ENCODE results near the gene DUSP5.

DNA sequence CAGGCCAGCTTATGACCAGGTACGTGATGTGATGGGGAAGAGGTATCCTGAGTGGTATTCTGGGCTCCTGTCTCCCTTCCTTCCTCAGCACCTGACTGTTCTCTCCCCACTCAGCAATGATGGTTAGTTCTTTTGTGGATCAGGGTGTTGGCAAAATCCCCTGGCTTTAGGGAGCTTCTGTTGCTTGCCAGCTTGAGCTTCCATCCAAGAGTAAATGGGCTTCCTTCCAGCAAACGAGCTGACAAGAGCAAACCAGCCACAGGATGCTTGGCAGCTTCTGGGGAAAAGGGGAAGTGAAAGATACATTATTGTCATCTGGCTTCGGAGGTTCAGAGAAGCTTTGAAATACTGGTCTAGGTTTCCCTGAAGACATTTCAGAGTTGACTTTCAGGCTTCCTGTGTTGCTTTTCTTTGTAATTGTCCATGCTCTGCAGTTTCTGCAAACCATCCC is 5.2 kb downstream of the DUSP5 start:
- TF ChIP-seq, protein P1, sequence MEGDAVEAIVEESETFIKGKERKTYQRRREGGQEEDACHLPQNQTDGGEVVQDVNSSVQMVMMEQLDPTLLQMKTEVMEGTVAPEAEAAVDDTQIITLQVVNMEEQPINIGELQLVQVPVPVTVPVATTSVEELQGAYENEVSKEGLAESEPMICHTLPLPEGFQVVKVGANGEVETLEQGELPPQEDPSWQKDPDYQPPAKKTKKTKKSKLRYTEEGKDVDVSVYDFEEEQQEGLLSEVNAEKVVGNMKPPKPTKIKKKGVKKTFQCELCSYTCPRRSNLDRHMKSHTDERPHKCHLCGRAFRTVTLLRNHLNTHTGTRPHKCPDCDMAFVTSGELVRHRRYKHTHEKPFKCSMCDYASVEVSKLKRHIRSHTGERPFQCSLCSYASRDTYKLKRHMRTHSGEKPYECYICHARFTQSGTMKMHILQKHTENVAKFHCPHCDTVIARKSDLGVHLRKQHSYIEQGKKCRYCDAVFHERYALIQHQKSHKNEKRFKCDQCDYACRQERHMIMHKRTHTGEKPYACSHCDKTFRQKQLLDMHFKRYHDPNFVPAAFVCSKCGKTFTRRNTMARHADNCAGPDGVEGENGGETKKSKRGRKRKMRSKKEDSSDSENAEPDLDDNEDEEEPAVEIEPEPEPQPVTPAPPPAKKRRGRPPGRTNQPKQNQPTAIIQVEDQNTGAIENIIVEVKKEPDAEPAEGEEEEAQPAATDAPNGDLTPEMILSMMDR (IDR thresholded peaks at IDR 0.05; ENCODE audit: low read depth, low read length, poor library complexity, severe bottlenecking) = no peak
- no peak for TF ChIP-seq EZH2phosphoT487 (IDR thresholded peaks at IDR 0.05; ENCODE audit: borderline replicate concordance, low read length)

All from DOHH2 (cell line).